ENCODE data around the gene ZNF79. TPM values are rescaled to one million over a fixed set of nuclear protein-coding genes. Genes with fewer than 3 reads are reported as not detected.

Gene ZNF79
- total RNA-seq, 1 experiment from 2014 or later, result 11.6 TPM

DNA sequence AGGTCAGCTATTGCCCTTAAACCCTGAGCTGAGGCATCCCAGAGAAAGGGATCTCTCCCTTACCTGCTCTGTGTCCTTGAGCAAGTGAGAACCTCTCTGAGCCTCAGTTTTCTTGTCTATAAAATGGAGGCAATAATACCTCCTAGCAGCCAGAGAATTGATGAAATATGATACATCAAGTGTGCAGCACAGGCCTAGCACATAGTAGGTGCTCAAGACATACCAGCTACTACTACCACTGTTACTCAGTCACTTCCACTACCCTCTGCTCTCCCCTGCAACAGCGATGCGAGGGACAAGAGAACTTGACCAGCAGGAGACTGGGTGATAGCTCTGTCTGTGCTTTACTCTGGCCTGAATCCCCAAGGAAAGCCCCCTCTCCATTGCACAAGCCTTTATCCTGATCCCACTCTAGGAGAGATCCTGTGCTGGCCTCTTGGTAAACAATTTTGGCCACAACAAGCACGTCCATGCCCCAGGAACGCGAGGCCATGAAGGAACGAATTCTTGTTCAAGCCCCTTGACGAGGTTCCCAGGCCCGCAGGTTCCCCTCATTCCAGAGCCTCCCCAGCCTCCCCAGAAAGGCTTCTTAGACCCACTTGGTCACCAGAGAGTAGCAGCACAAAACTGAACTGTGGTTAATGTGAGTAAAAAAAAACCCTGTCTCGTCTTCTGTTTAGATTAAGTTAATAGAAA is 66.5 kb downstream of the ZNF79 start:
- no peak overlapping the region for H3K4me3 ChIP-seq (ENCODE audit: low read depth, low read length, poor library complexity, severe bottlenecking)
- intact Hi-C loops (cut with micrococcal nuclease; ENCODE audit: unreplicated experiment), result no loop called here
- H3K27me3 ChIP-seq (replicated peaks; ENCODE audit: insufficient read depth, low read depth, low read length, poor library complexity), result no peaks in the 10 kb centered on the region
- ChIA-PET POLR2A (ENCODE audit: low non-redundant PET) (no interaction called here), CTCF (no interaction called here)
- peaks cover 8% of the 10 kb centered on the region for H3K4me1 ChIP-seq (ENCODE audit: insufficient read depth, low read length, poor library complexity, severe bottlenecking)
- no peak for DNase-seq (ENCODE audit: low spot score)
- no peak overlapping the region for H3K27ac ChIP-seq (ENCODE audit: low read depth, low read length, poor library complexity, severe bottlenecking)
- no TSS peak for BruUV-seq (replicated peaks)
- H3K9me3 ChIP-seq (ENCODE audit: low read depth, low read length, poor library complexity, severe bottlenecking), result no peaks in the 10 kb centered on the region
- TF ChIP-seq EZH2 (IDR thresholded peaks at IDR 0.05; ENCODE audit: borderline replicate concordance, low read depth, low read length, poor library complexity, severe bottlenecking), result no peak
- TF ChIP-seq, protein P1, sequence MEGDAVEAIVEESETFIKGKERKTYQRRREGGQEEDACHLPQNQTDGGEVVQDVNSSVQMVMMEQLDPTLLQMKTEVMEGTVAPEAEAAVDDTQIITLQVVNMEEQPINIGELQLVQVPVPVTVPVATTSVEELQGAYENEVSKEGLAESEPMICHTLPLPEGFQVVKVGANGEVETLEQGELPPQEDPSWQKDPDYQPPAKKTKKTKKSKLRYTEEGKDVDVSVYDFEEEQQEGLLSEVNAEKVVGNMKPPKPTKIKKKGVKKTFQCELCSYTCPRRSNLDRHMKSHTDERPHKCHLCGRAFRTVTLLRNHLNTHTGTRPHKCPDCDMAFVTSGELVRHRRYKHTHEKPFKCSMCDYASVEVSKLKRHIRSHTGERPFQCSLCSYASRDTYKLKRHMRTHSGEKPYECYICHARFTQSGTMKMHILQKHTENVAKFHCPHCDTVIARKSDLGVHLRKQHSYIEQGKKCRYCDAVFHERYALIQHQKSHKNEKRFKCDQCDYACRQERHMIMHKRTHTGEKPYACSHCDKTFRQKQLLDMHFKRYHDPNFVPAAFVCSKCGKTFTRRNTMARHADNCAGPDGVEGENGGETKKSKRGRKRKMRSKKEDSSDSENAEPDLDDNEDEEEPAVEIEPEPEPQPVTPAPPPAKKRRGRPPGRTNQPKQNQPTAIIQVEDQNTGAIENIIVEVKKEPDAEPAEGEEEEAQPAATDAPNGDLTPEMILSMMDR (conservative IDR thresholded peaks at IDR 0.05; ENCODE audit: low read depth, low read length), result no peak
- H3K36me3 ChIP-seq (ENCODE audit: insufficient read depth, low read length, poor library complexity, severe bottlenecking), result peaks cover 7% of the 10 kb centered on the region

DNA sequence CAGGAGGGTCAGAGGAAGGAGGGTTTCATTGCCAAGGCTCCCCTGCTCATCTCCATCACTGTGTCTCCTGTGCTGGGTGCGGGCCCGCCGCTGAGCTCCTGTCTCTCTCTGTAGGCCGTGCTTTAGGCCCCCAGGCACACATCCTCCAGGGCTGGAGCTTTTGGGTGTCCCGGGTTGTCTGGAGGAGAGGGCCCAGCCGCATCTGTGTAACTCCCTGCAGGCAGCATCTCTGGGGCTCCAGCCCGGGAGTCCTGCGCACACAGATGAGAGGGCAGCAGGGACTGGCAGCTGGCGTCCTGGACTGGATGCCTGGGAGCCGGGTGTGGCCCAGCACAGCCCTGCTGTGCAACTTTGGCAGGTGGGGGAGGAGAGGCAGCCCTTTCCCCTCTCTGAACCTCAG is 67.3 kb downstream of the ZNF79 start:
- H3K27me3 ChIP-seq (replicated peaks; ENCODE audit: insufficient read depth, low read depth, low read length, poor library complexity), result no peaks in the 10 kb centered on the region
- intact Hi-C loops (cut with micrococcal nuclease; ENCODE audit: unreplicated experiment), result no loop called here
- peaks cover 9% of the 10 kb centered on the region for H3K36me3 ChIP-seq (ENCODE audit: insufficient read depth, low read length, poor library complexity, severe bottlenecking)
- ChIA-PET POLR2A (ENCODE audit: low non-redundant PET) (no interaction called here), CTCF (no interaction called here)
- DNase-seq (ENCODE audit: low spot score), result no peak
- H3K9me3 ChIP-seq (ENCODE audit: low read depth, low read length, poor library complexity, severe bottlenecking), result no peaks in the 10 kb centered on the region
- no peak overlapping the region for H3K4me3 ChIP-seq (ENCODE audit: low read depth, low read length, poor library complexity, severe bottlenecking)
- no peak overlapping the region for H3K27ac ChIP-seq (ENCODE audit: low read depth, low read length, poor library complexity, severe bottlenecking)
- TF ChIP-seq EZH2 (IDR thresholded peaks at IDR 0.05; ENCODE audit: borderline replicate concordance, low read depth, low read length, poor library complexity, severe bottlenecking), result no peak
- TF ChIP-seq, protein P1 (conservative IDR thresholded peaks at IDR 0.05; ENCODE audit: low read depth, low read length), result no peak
- peaks cover 8% of the 10 kb centered on the region for H3K4me1 ChIP-seq (ENCODE audit: insufficient read depth, low read length, poor library complexity, severe bottlenecking)
- BruUV-seq (replicated peaks), result no TSS peak

DNA sequence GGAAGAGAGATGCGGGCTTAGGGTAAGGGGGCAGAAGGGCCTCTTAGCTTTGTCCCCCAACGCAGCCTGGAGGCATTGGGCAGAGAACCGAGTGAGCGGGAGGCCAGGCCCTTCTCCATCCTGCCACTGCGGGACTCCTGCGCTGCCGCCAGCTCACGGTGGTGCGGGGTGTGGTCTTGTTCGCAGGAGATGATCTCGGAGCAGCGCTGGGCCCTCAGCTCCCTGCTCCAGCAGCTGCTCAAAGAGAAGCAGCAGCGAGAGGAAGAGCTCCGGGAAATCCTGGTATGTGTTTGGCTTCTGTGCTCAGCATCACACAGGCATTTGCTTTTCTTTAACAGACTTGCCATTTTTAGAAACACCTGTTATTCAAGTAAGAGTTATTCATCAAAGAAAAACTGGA is 68.4 kb downstream of the ZNF79 start:
- CTCF ChIA-PET, result interaction anchor here (0.5 kb wide), 1 partner anchor 18 kb away, joined by 5 read pairs; no protein-coding TSS in a partner anchor
- no TSS peak for BruUV-seq (replicated peaks)
- H3K4me3 ChIP-seq (ENCODE audit: low read depth, low read length, poor library complexity, severe bottlenecking), result no peak overlapping the region
- intact Hi-C loops (cut with micrococcal nuclease; ENCODE audit: unreplicated experiment), result no loop called here
- peaks cover 14% of the 10 kb centered on the region for H3K36me3 ChIP-seq (ENCODE audit: insufficient read depth, low read length, poor library complexity, severe bottlenecking)
- H3K27me3 ChIP-seq (replicated peaks; ENCODE audit: insufficient read depth, low read depth, low read length, poor library complexity), result no peaks in the 10 kb centered on the region
- no peak overlapping the region for H3K27ac ChIP-seq (ENCODE audit: low read depth, low read length, poor library complexity, severe bottlenecking)
- POLR2A ChIA-PET (ENCODE audit: low non-redundant PET), result no interaction called here
- no peak for TF ChIP-seq EZH2 (IDR thresholded peaks at IDR 0.05; ENCODE audit: borderline replicate concordance, low read depth, low read length, poor library complexity, severe bottlenecking)
- TF ChIP-seq, protein P1 (conservative IDR thresholded peaks at IDR 0.05; ENCODE audit: low read depth, low read length), result no peak
- H3K4me1 ChIP-seq (ENCODE audit: insufficient read depth, low read length, poor library complexity, severe bottlenecking), result peaks cover 8% of the 10 kb centered on the region
- no peak for DNase-seq (ENCODE audit: low spot score)
- no peaks in the 10 kb centered on the region for H3K9me3 ChIP-seq (ENCODE audit: low read depth, low read length, poor library complexity, severe bottlenecking)
